Activated CD8-positive, alpha-beta T cell treated with anti-CD3 and anti-CD28 coated beads for 36 hours (primary cell): ENCODE measurements around the gene P3H4. TPM values are rescaled to one million over a fixed set of nuclear protein-coding genes. Genes with fewer than 3 reads are reported as not detected.

ENCODE experiments used
- ATAC-seq: fragments of 200-7000 bp; cut with Tn5 transposase; one replicate; pipeline ENCODE4 v1.10.0; 2021; ENCODE audit warnings: mild to moderate bottlenecking, moderate library complexity
- CTCF ChIA-PET: fragments of 350-600 bp; sonication (Branson Sonifier 250); formaldehyde crosslinking; loops from one replicate; lab custom pipeline; 2021; ENCODE audit warnings: antibody characterized with exemption; lab: Charles Lee
- POLR2A ChIA-PET: fragments of 350-600 bp; sonication (Branson Sonifier 250); formaldehyde crosslinking; loops from one replicate; lab custom pipeline; 2021; ENCODE audit warnings: antibody characterized with exemption; lab: Charles Lee
- DNase-seq: peaks from one replicate; pipeline ENCODE4 v3.0.0-alpha.2; 2020
- H3K27ac Mint-ChIP-seq: one replicate; pipeline ENCODE4 v1.8.0; 2021; ENCODE audit warnings: mild to moderate bottlenecking, mixed read lengths
- H3K27me3 Mint-ChIP-seq: one replicate; pipeline ENCODE4 v1.8.0; 2021; ENCODE audit warnings: mixed read lengths
- H3K36me3 Mint-ChIP-seq: one replicate; pipeline ENCODE4 v1.8.0; 2021; ENCODE audit warnings: low read depth, mixed read lengths
- H3K4me1 Mint-ChIP-seq: one replicate; pipeline ENCODE4 v1.8.0; 2021; ENCODE audit warnings: low read depth, mixed read lengths
- H3K4me3 Mint-ChIP-seq: one replicate; pipeline ENCODE4 v1.8.0; 2021; ENCODE audit warnings: mild to moderate bottlenecking, moderate library complexity, mixed read lengths
- H3K9me3 Mint-ChIP-seq: one replicate; pipeline ENCODE4 v1.8.0; 2021; ENCODE audit warnings: mixed read lengths
- intact Hi-C: fragments of 100-400 bp; cut with micrococcal nuclease; formaldehyde crosslinking; loops from one replicate; pipeline ENCODE4 v1.10.0; 2022
- total RNA-seq, 2 experiments: library from RNA; stranded (reverse); gene quantifications; one replicate each; pipeline ENCODE4 v1.2.3, GENCODE V29; 2021
- TF ChIP-seq, protein P1 (sequence below): fragments of 200-600 bp; IDR thresholded peaks from one replicate; pipeline ENCODE4 v1.8.0; 2022; ENCODE audit warnings: antibody characterized with exemption, mild to moderate bottlenecking

Gene P3H4
- total RNA-seq, 2 experiments from 2014 or later: 2.6 to 3.2 TPM

DNA sequence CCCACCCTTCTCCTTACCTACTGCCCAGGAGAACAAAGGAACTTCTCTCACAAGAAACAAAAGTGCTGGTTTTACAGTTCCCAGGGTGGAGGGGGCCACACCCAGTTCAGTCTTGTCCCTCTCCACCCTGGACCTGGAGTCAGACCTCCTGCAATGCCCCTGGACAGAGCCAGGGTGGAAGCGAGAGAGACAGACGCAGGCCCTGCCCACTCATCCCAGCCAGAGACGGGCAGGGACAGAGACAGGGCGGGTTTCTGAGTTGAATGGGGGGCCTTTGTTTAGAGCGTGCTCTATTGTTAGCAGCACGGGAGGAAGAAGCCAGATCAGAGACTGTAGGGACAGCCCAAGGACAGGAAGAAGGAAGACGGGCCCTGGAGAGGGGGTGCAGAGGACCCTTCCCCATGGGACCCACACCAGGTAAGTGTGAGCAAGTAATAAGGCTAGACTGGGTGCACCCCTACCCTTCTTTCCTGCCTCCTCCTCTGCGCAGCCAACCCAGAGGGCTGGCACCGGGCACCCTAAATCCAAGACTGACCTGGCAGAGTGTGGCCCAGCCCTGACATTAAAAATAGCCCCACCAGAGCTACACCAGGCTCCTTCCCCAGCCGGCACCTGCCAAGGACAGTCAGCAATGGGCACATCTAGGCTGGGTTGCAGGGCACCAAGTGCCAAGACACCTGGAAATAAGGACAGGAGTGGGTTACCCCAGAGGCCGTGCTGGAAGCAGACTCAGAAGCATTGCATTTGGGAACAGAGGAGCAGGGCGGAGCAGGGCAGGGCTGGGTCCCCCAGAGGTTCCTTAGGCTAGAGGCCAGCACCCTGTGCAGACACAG is 36.1 kb downstream of the P3H4 start:
- Mint-ChIP-seq H3K9me3 (no peaks in the 10 kb centered on the region), H3K4me1 (no peaks in the 10 kb centered on the region), H3K27ac (no peak overlapping the region), H3K27me3 (no peaks in the 10 kb centered on the region), H3K36me3 (no peaks in the 10 kb centered on the region), H3K4me3 (no peak overlapping the region)
- ChIA-PET CTCF (interaction anchor here (0.9 to 1.1 kb wide), 2 partner anchors 11 to 26 kb away, joined by 3 read pairs; partner anchors contain the start of gene JUP), POLR2A (no interaction called here)
- TF ChIP-seq, protein P1, sequence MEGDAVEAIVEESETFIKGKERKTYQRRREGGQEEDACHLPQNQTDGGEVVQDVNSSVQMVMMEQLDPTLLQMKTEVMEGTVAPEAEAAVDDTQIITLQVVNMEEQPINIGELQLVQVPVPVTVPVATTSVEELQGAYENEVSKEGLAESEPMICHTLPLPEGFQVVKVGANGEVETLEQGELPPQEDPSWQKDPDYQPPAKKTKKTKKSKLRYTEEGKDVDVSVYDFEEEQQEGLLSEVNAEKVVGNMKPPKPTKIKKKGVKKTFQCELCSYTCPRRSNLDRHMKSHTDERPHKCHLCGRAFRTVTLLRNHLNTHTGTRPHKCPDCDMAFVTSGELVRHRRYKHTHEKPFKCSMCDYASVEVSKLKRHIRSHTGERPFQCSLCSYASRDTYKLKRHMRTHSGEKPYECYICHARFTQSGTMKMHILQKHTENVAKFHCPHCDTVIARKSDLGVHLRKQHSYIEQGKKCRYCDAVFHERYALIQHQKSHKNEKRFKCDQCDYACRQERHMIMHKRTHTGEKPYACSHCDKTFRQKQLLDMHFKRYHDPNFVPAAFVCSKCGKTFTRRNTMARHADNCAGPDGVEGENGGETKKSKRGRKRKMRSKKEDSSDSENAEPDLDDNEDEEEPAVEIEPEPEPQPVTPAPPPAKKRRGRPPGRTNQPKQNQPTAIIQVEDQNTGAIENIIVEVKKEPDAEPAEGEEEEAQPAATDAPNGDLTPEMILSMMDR: no peak
- ATAC-seq (no peak), DNase-seq (no peak)
- intact Hi-C loops: no loop called here

GRCh38 chr17:41773731-41774193 is 38.0 kb downstream of the P3H4 start:
- ChIA-PET POLR2A (no interaction called here), CTCF (interaction anchor here (2.2 kb wide), 1 partner anchor 28 kb away, joined by 9 read pairs; no protein-coding TSS in a partner anchor)
- Mint-ChIP-seq H3K4me1 (no peaks in the 10 kb centered on the region), H3K36me3 (no peaks in the 10 kb centered on the region), H3K27me3 (no peaks in the 10 kb centered on the region), H3K9me3 (no peaks in the 10 kb centered on the region), H3K27ac (no peak overlapping the region), H3K4me3 (no peak overlapping the region)
- DNase-seq (no peak), ATAC-seq (no peak)
- TF ChIP-seq, protein P1: no peak
- intact Hi-C loops: no loop called here

GRCh38 chr17:41773190-41773588 is 38.6 kb downstream of the P3H4 start:
- Mint-ChIP-seq H3K4me3 (no peak overlapping the region), H3K4me1 (no peaks in the 10 kb centered on the region), H3K36me3 (no peaks in the 10 kb centered on the region), H3K9me3 (no peaks in the 10 kb centered on the region), H3K27me3 (no peaks in the 10 kb centered on the region), H3K27ac (no peak overlapping the region)
- no peak for DNase-seq
- intact Hi-C loops: no loop called here
- TF ChIP-seq, protein P1: no peak
- ChIA-PET POLR2A (no interaction called here), CTCF (interaction anchor here (2.2 kb wide), 1 partner anchor 28 kb away, joined by 9 read pairs; no protein-coding TSS in a partner anchor)
- no peak for ATAC-seq

GRCh38 chr17:41772586-41773189 is 39.1 kb downstream of the P3H4 start:
- TF ChIP-seq, protein P1: no peak
- no peak for ATAC-seq
- no peaks in the 10 kb centered on the region for H3K4me1 Mint-ChIP-seq
- intact Hi-C loops: no loop called here
- H3K27ac Mint-ChIP-seq: no peak overlapping the region
- DNase-seq: no peak
- no peaks in the 10 kb centered on the region for H3K27me3 Mint-ChIP-seq
- CTCF ChIA-PET: interaction anchor here (2.2 kb wide), 1 partner anchor 29 kb away, joined by 9 read pairs; no protein-coding TSS in a partner anchor
- H3K9me3 Mint-ChIP-seq: no peaks in the 10 kb centered on the region
- H3K4me3 Mint-ChIP-seq: no peak overlapping the region
- POLR2A ChIA-PET: no interaction called here
- H3K36me3 Mint-ChIP-seq: no peaks in the 10 kb centered on the region

GRCh38 chr17:41772218-41772585 is 39.5 kb downstream of the P3H4 start:
- intact Hi-C loops: no loop called here
- TF ChIP-seq, protein P1: no peak
- Mint-ChIP-seq H3K4me1 (no peaks in the 10 kb centered on the region), H3K27me3 (no peaks in the 10 kb centered on the region), H3K36me3 (no peaks in the 10 kb centered on the region), H3K9me3 (no peaks in the 10 kb centered on the region), H3K4me3 (no peak overlapping the region), H3K27ac (no peak overlapping the region)
- no peak for ATAC-seq
- ChIA-PET POLR2A (interaction anchor here (1.0 kb wide), 1 partner anchor 81 kb away, joined by 4 read pairs; no protein-coding TSS in a partner anchor), CTCF (no interaction called here)
- no peak for DNase-seq
